ENCODE results near the gene RPL15.

The RPL15 gene

DNA sequence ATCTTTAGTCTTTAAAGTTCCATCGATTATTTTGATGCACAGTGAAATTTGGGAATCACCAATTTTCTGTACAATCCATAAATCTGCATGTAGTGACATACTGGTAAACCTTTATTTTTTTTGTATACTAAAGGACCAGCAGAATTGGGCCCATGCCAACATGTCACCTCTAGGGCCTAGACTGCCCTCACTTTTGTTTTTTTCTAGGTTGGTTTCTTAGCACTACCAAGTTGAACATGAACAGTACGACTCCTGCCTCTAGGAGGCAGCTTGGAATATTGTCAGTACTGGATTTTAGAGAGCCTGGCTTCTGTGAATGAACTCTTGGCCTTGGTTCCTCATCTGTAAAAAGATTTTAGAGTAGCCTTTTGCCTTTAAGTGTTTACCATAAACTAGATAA is 32.5 kb upstream of the RPL15 start:
- TF ChIP-seq, protein P1, sequence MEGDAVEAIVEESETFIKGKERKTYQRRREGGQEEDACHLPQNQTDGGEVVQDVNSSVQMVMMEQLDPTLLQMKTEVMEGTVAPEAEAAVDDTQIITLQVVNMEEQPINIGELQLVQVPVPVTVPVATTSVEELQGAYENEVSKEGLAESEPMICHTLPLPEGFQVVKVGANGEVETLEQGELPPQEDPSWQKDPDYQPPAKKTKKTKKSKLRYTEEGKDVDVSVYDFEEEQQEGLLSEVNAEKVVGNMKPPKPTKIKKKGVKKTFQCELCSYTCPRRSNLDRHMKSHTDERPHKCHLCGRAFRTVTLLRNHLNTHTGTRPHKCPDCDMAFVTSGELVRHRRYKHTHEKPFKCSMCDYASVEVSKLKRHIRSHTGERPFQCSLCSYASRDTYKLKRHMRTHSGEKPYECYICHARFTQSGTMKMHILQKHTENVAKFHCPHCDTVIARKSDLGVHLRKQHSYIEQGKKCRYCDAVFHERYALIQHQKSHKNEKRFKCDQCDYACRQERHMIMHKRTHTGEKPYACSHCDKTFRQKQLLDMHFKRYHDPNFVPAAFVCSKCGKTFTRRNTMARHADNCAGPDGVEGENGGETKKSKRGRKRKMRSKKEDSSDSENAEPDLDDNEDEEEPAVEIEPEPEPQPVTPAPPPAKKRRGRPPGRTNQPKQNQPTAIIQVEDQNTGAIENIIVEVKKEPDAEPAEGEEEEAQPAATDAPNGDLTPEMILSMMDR (IDR thresholded peaks at IDR 0.05) = no peak
- H3K4me1 ChIP-seq = peaks cover 29% of the 10 kb centered on the region
- no peaks in the 10 kb centered on the region for H3K36me3 ChIP-seq (ENCODE audit: control insufficient read depth, insufficient read depth, low read length)
- H3K79me2 ChIP-seq = peaks cover 2% of the 10 kb centered on the region
- no peak overlapping the region for H3K9ac ChIP-seq
- no peak overlapping the region for H2AFZ ChIP-seq
- no peaks in the 10 kb centered on the region for H3K9me3 ChIP-seq (ENCODE audit: control insufficient read depth, low read length)
- H3K27ac ChIP-seq = no peak overlapping the region
- no peak overlapping the region for H3K4me2 ChIP-seq (ENCODE audit: low read length)
- H3K27me3 ChIP-seq (ENCODE audit: control insufficient read depth, insufficient read depth, low read length) = no peaks in the 10 kb centered on the region
- H3K4me3 ChIP-seq (ENCODE audit: low read depth, low read length) = no peak overlapping the region

DNA sequence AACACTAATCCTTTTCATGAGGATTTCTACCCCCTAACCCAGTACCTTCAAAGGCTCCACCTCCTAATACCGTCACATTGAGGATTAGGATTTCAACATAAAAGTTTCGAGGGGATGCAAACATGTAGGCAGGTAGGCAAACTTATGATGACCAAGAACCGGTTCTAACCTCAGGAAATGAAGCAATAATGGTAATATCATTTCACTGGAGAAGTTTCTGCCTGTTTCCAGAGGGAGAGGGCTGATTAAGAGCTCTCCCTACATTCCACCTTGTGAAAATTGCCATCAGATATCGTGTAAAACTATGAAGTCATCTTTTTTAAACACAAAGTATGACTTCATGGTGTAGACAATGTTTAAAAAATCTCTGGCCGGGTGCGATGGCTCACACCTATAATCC is 31.7 kb upstream of the RPL15 start:
- no peak overlapping the region for H3K27ac ChIP-seq
- no peaks in the 10 kb centered on the region for H3K9me3 ChIP-seq (ENCODE audit: control insufficient read depth, low read length)
- H3K4me1 ChIP-seq = peaks cover 27% of the 10 kb centered on the region
- H3K9ac ChIP-seq = no peak overlapping the region
- H3K4me2 ChIP-seq (ENCODE audit: low read length) = no peak overlapping the region
- no peaks in the 10 kb centered on the region for H3K36me3 ChIP-seq (ENCODE audit: control insufficient read depth, insufficient read depth, low read length)
- H2AFZ ChIP-seq = no peak overlapping the region
- TF ChIP-seq, protein P1 (IDR thresholded peaks at IDR 0.05) = no peak
- no peaks in the 10 kb centered on the region for H3K27me3 ChIP-seq (ENCODE audit: control insufficient read depth, insufficient read depth, low read length)
- H3K4me3 ChIP-seq (ENCODE audit: low read depth, low read length) = no peak overlapping the region
- peaks cover 2% of the 10 kb centered on the region for H3K79me2 ChIP-seq

DNA sequence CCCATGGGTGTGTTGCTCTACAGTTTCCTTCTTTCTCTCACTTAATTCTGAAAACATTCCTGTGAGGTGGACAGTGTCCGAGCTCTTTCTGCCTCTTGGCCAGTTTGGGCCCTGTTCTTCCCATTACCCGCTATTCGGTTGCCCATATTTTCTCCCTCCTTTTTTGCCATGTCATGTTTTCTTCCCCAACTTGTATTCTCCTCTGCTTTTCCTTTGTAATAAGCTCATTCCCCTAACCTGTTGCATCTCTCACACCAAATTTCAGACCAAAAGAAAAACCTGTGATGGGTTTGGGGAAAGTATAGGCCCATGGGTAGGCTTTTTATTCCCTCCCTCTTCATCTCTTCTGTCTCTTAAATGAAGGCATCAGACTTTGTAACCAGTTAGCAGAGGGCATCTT is 30.6 kb upstream of the RPL15 start:
- H3K27me3 ChIP-seq (ENCODE audit: control insufficient read depth, insufficient read depth, low read length) = no peaks in the 10 kb centered on the region
- no peak overlapping the region for H2AFZ ChIP-seq
- no peak overlapping the region for H3K27ac ChIP-seq
- TF ChIP-seq, protein P1 (IDR thresholded peaks at IDR 0.05) = no peak
- no peaks in the 10 kb centered on the region for H3K9me3 ChIP-seq (ENCODE audit: control insufficient read depth, low read length)
- peaks cover 27% of the 10 kb centered on the region for H3K4me1 ChIP-seq
- no peak overlapping the region for H3K4me3 ChIP-seq (ENCODE audit: low read depth, low read length)
- H3K9ac ChIP-seq = no peak overlapping the region
- H3K79me2 ChIP-seq = peaks cover 2% of the 10 kb centered on the region
- H3K4me2 ChIP-seq (ENCODE audit: low read length) = no peak overlapping the region
- no peaks in the 10 kb centered on the region for H3K36me3 ChIP-seq (ENCODE audit: control insufficient read depth, insufficient read depth, low read length)

DNA sequence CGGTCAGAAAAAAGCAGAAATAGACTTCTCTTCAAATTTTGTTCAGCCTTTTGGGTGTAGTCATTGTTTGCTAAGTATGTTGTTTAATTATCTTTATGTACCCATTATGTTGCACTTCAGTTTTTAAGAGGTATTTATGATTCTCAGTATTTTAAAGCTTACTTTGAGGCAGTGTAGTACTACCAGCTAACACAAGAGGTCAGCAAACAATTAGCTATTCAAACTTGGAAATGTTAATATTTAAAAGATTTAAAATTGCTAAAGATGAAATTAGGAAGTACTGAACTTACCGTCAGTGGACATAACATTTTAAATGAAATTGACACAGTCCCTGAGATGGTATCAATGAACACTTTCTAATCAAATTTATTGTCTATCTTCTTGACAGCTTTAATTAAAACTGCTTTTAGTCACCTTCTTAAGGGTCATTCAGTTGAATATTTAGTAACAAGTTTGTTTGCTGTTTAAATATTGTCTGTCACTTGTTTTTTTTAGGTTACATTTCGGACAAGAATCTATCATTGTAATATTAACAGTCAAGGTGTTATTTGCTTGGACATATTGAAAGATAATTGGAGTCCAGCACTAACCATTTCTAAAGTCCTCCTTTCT is 28.2 kb upstream of the RPL15 start:
- no peak overlapping the region for H2AFZ ChIP-seq
- H3K4me3 ChIP-seq (ENCODE audit: low read depth, low read length) = no peak overlapping the region
- no peaks in the 10 kb centered on the region for H3K27me3 ChIP-seq (ENCODE audit: control insufficient read depth, insufficient read depth, low read length)
- no peaks in the 10 kb centered on the region for H3K36me3 ChIP-seq (ENCODE audit: control insufficient read depth, insufficient read depth, low read length)
- TF ChIP-seq, protein P1 (IDR thresholded peaks at IDR 0.05) = peak; percentile 92
- no peaks in the 10 kb centered on the region for H3K79me2 ChIP-seq
- no peak overlapping the region for H3K27ac ChIP-seq
- H3K9me3 ChIP-seq (ENCODE audit: control insufficient read depth, low read length) = no peaks in the 10 kb centered on the region
- peaks cover 27% of the 10 kb centered on the region for H3K4me1 ChIP-seq
- no peak overlapping the region for H3K4me2 ChIP-seq (ENCODE audit: low read length)
- H3K9ac ChIP-seq = no peak overlapping the region

DNA sequence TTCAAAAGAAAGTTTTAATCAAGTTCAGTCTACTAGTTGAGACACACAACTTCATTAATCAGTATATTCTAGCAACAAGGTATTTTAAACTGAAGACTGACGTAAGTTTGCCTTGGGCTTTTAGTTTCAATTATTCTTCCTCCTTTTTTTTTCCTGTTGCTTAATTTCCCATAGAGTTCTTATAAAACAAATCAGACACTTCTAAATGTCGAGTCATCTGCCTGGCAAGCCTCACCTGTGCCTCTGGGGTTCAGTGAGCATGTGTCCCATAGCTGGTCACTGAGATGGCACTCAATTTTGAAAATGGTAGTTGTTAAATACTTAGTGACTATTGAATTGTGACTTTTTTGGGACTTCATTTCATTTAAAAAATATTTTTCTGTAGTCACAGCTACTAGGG is 27.5 kb upstream of the RPL15 start:
- H3K4me2 ChIP-seq (ENCODE audit: low read length) = no peak overlapping the region
- no peak overlapping the region for H2AFZ ChIP-seq
- H3K27ac ChIP-seq = no peak overlapping the region
- H3K4me1 ChIP-seq = peaks cover 27% of the 10 kb centered on the region
- TF ChIP-seq, protein P1 (IDR thresholded peaks at IDR 0.05) = no peak
- no peaks in the 10 kb centered on the region for H3K27me3 ChIP-seq (ENCODE audit: control insufficient read depth, insufficient read depth, low read length)
- H3K4me3 ChIP-seq (ENCODE audit: low read depth, low read length) = no peak overlapping the region
- H3K36me3 ChIP-seq (ENCODE audit: control insufficient read depth, insufficient read depth, low read length) = no peaks in the 10 kb centered on the region
- no peaks in the 10 kb centered on the region for H3K9me3 ChIP-seq (ENCODE audit: control insufficient read depth, low read length)
- H3K79me2 ChIP-seq = no peaks in the 10 kb centered on the region
- H3K9ac ChIP-seq = no peak overlapping the region
